ENCODE measurements around the gene CELF5.
A peak's percentile ranks its signal among the peaks of the same experiment; 100 is the strongest.

CELF5 gene

GRCh38 chr19:3284759-3285646 is 60.5 kb downstream of the CELF5 start (continued):
- TF ChIP-seq ZNF394 (tag by site-specific recombination; IDR thresholded peaks at IDR 0.05; ENCODE audit: borderline replicate concordance) (peak; percentile 47; the same call in 1 of the 2 replicates), ZNF324 (tag by site-specific recombination; IDR thresholded peaks at IDR 0.05) (no peak), ZNF248 (tag by site-specific recombination; IDR thresholded peaks at IDR 0.05) (no peak), YY2 (tag by site-specific recombination; IDR thresholded peaks at IDR 0.05) (no peak), SP3 (tag by site-specific recombination; IDR thresholded peaks at IDR 0.05) (peak; percentile 97), KLF1 (tag by site-specific recombination; IDR thresholded peaks at IDR 0.05) (peak; percentile 67), ZBTB20 (tag by site-specific recombination; IDR thresholded peaks at IDR 0.05) (peak; percentile 22; the same call in 1 of the 2 replicates), ZNF658 (tag by site-specific recombination; IDR thresholded peaks at IDR 0.05) (no peak), BCL6B (tag by site-specific recombination; IDR thresholded peaks at IDR 0.05) (no peak), TCF7L2 (IDR thresholded peaks at IDR 0.05; ENCODE audit: borderline replicate concordance, low read depth, low read length) (no peak), ZNF362 (tag by site-specific recombination; IDR thresholded peaks at IDR 0.05) (no peak), GLIS2 (tag by site-specific recombination; IDR thresholded peaks at IDR 0.05) (peak; percentile 24; the same call in 1 of the 2 replicates), ZNF488 (tag by site-specific recombination; IDR thresholded peaks at IDR 0.05) (no peak), ZBTB7A (tag by site-specific recombination; IDR thresholded peaks at IDR 0.05; ENCODE audit: low read depth) (no peak; the same call in 1 of the 2 replicates), ZNF146 (tag by site-specific recombination; IDR thresholded peaks at IDR 0.05) (no peak), SCRT2 (tag by site-specific recombination; IDR thresholded peaks at IDR 0.05) (peak; percentile 99), ZNF335 (tag by site-specific recombination; conservative IDR thresholded peaks at IDR 0.05) (0 out of 2 replicates have a peak, but pooled peaks have one; percentile 19)
- TF ChIP-seq, protein P1, sequence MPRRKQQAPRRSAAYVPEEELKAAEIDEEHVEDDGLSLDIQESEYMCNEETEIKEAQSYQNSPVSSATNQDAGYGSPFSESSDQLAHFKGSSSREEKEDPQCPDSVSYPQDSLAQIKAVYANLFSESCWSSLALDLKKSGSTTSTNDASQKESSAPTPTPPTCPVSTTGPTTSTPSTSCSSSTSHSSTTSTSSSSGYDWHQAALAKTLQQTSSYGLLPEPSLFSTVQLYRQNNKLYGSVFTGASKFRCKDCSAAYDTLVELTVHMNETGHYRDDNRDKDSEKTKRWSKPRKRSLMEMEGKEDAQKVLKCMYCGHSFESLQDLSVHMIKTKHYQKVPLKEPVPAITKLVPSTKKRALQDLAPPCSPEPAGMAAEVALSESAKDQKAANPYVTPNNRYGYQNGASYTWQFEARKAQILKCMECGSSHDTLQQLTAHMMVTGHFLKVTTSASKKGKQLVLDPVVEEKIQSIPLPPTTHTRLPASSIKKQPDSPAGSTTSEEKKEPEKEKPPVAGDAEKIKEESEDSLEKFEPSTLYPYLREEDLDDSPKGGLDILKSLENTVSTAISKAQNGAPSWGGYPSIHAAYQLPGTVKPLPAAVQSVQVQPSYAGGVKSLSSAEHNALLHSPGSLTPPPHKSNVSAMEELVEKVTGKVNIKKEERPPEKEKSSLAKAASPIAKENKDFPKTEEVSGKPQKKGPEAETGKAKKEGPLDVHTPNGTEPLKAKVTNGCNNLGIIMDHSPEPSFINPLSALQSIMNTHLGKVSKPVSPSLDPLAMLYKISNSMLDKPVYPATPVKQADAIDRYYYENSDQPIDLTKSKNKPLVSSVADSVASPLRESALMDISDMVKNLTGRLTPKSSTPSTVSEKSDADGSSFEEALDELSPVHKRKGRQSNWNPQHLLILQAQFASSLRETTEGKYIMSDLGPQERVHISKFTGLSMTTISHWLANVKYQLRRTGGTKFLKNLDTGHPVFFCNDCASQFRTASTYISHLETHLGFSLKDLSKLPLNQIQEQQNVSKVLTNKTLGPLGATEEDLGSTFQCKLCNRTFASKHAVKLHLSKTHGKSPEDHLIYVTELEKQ (tag by site-specific recombination; IDR thresholded peaks at IDR 0.05; ENCODE audit: borderline replicate concordance): no peak
- TF ChIP-seq, protein P2, sequence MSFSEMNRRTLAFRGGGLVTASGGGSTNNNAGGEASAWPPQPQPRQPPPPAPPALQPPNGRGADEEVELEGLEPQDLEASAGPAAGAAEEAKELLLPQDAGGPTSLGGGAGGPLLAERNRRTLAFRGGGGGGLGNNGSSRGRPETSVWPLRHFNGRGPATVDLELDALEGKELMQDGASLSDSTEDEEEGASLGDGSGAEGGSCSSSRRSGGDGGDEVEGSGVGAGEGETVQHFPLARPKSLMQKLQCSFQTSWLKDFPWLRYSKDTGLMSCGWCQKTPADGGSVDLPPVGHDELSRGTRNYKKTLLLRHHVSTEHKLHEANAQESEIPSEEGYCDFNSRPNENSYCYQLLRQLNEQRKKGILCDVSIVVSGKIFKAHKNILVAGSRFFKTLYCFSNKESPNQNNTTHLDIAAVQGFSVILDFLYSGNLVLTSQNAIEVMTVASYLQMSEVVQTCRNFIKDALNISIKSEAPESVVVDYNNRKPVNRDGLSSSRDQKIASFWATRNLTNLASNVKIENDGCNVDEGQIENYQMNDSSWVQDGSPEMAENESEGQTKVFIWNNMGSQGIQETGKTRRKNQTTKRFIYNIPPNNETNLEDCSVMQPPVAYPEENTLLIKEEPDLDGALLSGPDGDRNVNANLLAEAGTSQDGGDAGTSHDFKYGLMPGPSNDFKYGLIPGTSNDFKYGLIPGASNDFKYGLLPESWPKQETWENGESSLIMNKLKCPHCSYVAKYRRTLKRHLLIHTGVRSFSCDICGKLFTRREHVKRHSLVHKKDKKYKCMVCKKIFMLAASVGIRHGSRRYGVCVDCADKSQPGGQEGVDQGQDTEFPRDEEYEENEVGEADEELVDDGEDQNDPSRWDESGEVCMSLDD (tag by site-specific recombination; IDR thresholded peaks at IDR 0.05): no peak
- TF ChIP-seq, protein P3, sequence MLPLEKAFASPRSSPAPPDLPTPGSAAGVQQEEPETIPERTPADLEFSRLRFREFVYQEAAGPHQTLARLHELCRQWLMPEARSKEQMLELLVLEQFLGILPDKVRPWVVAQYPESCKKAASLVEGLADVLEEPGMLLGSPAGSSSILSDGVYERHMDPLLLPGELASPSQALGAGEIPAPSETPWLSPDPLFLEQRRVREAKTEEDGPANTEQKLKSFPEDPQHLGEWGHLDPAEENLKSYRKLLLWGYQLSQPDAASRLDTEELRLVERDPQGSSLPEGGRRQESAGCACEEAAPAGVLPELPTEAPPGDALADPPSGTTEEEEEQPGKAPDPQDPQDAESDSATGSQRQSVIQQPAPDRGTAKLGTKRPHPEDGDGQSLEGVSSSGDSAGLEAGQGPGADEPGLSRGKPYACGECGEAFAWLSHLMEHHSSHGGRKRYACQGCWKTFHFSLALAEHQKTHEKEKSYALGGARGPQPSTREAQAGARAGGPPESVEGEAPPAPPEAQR (tag by site-specific recombination; IDR thresholded peaks at IDR 0.05): no peak
- TF ChIP-seq, protein P4, sequence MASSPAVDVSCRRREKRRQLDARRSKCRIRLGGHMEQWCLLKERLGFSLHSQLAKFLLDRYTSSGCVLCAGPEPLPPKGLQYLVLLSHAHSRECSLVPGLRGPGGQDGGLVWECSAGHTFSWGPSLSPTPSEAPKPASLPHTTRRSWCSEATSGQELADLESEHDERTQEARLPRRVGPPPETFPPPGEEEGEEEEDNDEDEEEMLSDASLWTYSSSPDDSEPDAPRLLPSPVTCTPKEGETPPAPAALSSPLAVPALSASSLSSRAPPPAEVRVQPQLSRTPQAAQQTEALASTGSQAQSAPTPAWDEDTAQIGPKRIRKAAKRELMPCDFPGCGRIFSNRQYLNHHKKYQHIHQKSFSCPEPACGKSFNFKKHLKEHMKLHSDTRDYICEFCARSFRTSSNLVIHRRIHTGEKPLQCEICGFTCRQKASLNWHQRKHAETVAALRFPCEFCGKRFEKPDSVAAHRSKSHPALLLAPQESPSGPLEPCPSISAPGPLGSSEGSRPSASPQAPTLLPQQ (tag by site-specific recombination; IDR thresholded peaks at IDR 0.05): peak; percentile 87
